HPDE6-E6E7 (cell line): Measurements from ENCODE around the gene CNST.
A peak's percentile ranks its signal among the peaks of the same experiment; 100 is the strongest.

Source experiments
- DNase-seq: peaks from one replicate; pipeline ENCODE4 v3.0.0; 2011; ENCODE audit warnings: missing footprints; ENCODE audit errors: extremely low spot score

Gene CNST

DNA sequence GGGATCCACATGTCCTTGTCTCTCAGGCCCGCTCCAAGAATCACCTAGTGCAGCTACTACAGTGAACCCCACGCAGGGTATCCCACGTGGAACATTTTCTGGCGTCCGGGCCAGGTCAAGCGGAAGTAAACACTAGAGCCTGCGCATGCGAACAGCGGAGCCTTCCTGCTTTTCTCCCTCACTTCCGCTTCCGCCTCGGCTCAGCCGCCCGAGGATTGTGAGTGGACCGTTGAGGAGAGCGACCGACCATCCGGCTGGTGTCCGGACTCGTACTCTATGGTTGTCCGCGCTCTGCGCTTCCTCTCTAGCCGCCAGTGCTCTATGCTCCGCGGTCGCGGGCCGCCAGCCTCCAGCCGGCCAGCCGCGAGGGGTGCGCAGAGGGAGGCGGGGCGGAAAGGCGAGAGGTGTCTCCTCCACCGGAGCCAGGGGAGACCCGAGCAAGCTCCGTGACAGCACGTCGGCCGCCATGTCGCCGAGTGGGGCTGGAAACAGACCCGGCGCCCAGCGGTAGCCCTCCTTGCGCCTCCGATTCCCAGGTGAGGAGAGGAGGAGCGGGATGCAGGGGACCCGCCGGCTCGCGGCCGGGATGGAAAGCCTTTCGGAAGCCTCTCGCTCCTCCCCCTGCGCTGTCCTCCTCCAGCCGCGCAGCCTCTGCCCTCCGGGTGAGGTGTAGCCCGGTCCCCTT is at the start of gene CNST, which contains the start of gene TFB2M:
Gene CNST (plus strand): TSS at position 329 of the 685 bp plus-strand sequence. CDS start 25,107 bp downstream, outside the sequence.
Gene TFB2M (minus strand): TSS at position 134 of the 685 bp plus-strand sequence. CDS start 123 bp downstream, at position 11.
- DNase-seq, result peak; percentile 96

DNA sequence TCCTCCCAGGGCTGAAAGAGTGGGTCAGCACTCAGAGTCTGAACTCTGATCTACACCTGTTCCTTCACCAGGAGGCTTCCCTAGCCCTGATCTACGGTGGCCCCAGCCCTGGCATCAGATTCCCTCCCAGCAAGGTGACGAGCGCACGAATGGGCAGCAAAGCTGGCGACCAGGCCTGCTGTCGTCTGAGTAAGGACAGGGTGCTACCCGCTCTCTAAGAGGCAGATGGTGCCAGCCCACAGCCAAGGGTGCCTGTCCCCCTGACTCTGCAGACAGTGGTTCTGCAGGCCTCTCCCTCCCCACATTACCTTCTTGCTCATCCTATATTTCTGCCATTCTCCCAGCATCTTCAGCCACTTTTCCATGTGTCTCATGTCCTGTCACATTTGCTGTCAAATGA is 48.9 kb upstream of the CNST start:
- no peak for DNase-seq

DNA sequence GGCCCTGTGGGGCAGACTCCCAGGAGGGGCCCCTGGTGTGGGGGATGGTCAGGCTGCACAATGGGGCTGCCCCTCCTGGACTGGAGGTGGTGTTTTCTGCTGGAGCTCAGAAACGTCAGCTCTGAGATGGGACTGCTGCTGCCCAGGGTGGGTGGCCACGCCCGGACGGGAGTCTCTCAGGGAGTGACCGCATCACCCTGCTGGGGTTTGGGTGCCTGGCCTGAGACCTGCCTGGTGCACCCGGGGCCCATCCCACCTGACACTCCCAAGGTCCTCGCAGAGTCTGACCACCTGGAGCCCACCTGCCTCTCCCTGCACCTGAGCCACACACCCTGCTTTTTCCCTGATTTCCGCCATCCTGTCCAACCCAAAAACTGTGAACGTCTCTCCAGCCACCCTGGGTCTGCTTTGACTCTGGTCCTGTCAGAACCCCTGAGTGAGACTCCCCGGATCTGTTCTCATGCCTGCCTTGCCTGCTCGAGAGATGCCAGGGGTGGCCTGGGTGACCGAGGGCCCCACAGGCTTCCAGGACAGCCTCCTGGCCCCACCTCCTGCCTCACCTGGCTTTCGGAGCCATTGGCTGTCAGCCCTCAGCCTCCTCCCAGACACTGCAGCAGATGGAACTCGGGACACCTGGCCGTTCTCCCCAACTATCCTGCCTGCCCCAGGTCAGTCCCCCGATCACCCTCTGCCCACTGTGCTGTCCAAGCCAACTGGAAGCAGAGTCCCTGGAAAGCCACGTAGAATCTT is 47.6 kb upstream of the CNST start:
- no peak for DNase-seq

DNA sequence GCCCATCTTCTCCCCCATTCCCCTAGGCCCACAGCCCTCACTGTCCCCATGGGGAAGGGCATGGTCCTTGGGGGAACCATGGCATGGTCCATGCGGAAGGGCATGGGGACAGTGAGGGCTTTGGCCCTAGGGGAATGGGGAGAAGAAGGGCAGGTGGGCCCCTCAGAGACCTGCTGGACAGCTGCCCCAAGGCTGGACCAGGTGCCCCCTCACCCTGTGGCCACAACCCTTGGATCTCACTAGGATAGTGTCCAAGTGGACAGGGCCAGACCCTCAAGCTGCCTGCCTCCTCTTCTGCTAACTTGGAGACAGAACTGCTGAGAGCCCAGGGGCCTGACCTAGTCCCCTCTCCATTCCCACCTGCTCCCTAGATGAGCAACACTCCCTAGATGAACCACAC is 46.7 kb upstream of the CNST start:
- no peak for DNase-seq

GRCh38 chr1:246526380-246526779 is 39.9 kb upstream of the CNST start:
- DNase-seq, result no peak

- no peak for DNase-seq
Measured at GRCh38 chr1:246526915-246527314, 39.3 kb upstream of the CNST start.

DNA sequence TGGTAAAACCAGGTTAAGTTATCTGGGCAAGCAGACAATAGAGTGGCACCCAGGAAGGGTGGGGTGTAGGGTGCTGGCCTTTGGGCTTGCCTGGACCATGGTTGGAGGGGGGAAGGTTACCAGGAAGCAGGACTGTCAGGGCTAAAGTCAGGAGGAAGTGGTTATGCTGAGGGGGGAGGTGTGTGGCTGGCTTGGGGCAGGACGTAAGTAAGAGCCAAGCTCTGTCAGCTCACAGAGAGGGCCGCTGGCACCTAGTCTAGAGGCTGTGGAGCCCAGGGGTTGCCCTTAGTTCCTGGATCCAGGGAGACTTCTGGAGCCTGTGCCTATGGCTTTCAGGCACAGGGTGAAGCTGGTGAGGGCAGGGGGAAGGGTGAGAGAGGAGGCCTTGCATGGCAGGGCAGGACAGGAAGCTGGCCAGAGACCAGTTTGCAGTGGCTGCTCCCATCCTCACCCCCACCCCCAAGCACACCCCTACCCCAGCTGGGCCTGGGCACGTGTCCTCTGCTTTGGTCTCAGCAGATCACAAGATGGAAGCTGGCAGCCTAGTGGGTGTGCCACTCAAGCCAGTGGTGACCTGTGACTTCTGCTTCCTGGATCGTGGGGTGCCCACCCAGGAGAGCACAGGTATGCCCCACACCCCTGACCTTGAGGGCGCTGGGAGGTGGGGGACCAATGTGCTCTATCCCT is 38.7 kb upstream of the CNST start:
- DNase-seq, result no peak

- DNase-seq, result no peak
Measured at GRCh38 chr1:246528933-246529731, 37.1 kb upstream of the CNST start.

GRCh38 chr1:246530482-246530881 is 35.8 kb upstream of the CNST start:
- no peak for DNase-seq

DNA sequence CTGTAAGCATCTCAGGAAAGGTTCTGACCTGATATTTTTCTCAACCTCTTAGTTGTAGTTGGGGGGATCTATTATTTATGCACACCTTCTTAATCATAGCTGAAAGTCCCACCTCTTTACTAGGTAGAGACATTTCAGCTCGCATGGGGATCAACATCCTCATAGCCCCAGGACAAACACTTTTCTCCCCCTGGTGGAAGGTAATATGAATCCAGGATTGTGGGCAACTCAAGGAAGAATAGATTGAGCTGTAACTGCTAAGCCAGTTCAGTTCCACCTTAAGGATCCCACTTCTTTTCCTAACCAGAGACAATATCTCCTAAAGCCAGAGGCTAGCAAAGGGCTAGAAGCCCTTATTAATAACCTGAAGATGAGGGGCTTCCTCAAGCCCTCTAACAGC is 33.7 kb upstream of the CNST start:
- DNase-seq, result no peak

GRCh38 chr1:246533371-246533905 is 32.8 kb upstream of the CNST start:
- no peak for DNase-seq

GRCh38 chr1:246534114-246534513 is 32.1 kb upstream of the CNST start:
- no peak for DNase-seq

DNA sequence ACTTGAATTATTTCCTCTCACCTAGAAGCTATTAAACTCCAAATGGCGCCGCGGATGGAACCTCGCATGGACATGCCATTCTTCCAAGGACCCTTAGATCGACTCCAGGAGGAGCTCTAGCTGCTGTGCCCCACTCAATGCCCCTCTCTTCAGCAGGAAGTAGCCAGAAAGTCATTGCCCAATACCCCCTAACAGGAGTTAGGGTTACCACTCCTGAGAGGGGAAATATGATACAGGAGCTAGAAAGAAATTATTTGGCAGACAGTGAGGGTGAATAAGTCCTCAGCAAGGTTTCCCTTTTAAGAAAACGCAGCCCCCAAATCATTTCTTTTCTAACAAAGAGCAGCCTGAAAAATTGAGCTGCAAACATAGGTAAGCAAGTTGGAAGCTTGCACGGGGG is 28.8 kb upstream of the CNST start:
- DNase-seq, result no peak

DNA sequence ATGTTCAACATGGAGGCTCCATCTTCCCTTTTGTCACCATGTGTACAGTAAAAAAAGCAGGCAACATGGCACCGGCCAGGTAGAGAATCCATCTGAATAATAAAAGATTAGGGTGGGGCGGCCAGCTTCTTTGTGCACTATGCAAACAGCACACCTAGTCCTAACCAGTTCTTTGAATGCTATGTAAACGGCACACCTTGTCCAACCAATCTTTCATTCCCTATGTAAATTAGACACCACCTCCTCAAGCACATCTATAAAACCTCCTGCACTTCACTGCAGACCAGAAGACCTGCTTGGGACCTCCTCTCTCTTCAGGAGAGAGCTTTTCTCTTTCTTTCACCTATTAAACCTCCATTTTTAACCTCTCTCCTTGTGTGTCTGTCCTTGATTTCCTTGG is 28.4 kb upstream of the CNST start:
- no peak for DNase-seq

- DNase-seq, result no peak
Measured at GRCh38 chr1:246540738-246541491, 25.3 kb upstream of the CNST start.

DNA sequence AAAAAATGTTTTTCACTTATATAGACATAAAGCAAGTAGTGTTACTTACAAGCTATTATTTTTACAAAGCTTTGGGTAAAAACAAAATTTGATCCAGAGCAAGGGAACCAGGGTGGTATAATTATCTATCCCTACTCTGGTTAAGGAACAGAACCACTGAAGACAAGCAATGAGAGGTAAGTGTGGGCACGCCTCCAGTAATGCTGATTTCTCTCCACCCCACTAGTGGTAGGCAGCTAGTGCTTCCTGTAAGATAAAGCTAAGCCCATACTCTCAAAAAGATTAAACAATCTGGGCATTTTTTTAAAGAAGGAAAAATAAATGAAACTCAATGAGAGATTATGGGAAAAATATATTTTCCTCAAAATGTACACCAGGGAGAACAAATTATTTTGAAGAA is 22.3 kb upstream of the CNST start:
- no peak for DNase-seq

GRCh38 chr1:246549665-246550064 is 16.6 kb upstream of the CNST start:
- DNase-seq, result no peak

DNA sequence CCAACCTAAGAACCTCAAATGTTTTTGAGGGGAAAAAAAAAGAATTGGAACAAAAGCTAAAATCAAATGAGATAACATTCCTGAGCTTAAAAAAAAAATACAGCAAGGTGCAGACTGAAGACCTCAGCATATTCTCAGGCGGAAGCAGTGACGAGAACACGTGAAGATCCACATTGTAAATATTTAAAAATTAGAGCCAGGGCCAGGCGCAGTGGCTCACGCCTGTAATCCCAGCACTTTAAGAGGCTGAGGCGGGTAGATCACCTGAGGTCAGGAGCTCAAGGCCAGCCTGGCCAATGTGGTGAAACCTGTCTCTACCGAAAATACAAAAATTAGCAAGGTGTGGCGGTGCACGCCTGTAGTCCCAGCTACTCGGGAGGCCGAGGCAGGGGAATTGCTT is 15.9 kb upstream of the CNST start:
- no peak for DNase-seq

GRCh38 chr1:246552110-246552509 is 14.1 kb upstream of the CNST start:
- no peak for DNase-seq

- DNase-seq, result no peak
Measured at GRCh38 chr1:246554201-246554600, 12.1 kb upstream of the CNST start.

- no peak for DNase-seq
Measured at GRCh38 chr1:246558041-246558440, 8.2 kb upstream of the CNST start.
